Astrocyte of the spinal cord (primary cell): ENCODE measurements around the gene MUC20.

Experiments
- DNase-seq: peaks from one replicate; pipeline ENCODE4 v3.0.0; 2011; ENCODE audit warnings: low read depth, low spot score
- H3K4me3 ChIP-seq: 2 replicates; pipeline ENCODE4 v1.5.1; 2011; ENCODE audit warnings: low read depth, mild to moderate bottlenecking, low read length, moderate library complexity
- CTCF ChIP-seq: IDR thresholded peaks from 2 replicates; pipeline ENCODE4 v1.5.1; 2012; ENCODE audit warnings: low read depth, mild to moderate bottlenecking, low read length, inconsistent platforms
- in situ Hi-C: cut with HindIII; loops from 2 replicates; pipeline ENCODE4 v1.10.0; 2017; ENCODE audit warnings: low sequenced_read_pairs

The MUC20 gene

DNA sequence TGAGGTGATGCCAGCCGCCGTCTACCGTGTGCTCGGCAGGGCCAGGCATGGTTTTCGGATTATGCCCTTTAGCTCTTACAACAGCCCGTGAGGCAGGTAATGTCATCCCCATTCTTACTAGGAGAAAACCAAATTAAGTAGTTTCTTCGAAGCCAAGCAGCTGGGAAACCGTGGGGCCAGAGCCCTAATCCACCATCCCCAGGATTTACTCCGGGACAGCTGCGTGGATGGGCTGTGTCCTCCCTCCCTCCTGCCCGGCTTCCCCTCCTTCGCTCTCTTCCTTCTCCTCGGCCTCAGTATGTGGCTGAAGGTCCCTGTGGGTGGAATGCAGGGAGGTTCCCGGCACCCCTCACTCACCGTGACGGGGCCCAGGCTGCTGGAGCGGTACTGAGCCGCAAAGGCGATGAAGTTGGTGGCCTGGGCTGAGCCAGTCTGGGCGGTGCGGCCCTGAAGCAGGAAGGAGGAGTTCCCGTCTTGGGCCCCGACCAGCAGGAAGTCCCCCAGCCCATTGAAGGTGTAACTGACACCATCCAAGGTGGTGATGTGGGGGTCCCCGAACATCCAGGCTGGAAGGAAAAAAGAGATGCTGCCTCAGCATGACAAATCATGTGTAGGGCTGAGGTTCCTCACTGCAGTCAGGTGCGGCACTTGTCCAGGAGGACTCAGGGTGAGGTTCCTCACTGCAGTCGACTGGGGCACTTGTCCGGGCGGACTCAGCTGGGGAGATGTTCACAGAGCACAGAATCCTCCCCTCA is 42.5 kb downstream of the MUC20 start:
- DNase-seq = no peak
- in situ Hi-C loops = no loop called here
- TF ChIP-seq CTCF = no peak
- H3K4me3 ChIP-seq = no peak overlapping the region

GRCh38 chr3:195763843-195764825 is 43.4 kb downstream of the MUC20 start:
- TF ChIP-seq CTCF = no peak
- H3K4me3 ChIP-seq = no peak overlapping the region
- in situ Hi-C loops = no loop called here
- DNase-seq = no peak

DNA sequence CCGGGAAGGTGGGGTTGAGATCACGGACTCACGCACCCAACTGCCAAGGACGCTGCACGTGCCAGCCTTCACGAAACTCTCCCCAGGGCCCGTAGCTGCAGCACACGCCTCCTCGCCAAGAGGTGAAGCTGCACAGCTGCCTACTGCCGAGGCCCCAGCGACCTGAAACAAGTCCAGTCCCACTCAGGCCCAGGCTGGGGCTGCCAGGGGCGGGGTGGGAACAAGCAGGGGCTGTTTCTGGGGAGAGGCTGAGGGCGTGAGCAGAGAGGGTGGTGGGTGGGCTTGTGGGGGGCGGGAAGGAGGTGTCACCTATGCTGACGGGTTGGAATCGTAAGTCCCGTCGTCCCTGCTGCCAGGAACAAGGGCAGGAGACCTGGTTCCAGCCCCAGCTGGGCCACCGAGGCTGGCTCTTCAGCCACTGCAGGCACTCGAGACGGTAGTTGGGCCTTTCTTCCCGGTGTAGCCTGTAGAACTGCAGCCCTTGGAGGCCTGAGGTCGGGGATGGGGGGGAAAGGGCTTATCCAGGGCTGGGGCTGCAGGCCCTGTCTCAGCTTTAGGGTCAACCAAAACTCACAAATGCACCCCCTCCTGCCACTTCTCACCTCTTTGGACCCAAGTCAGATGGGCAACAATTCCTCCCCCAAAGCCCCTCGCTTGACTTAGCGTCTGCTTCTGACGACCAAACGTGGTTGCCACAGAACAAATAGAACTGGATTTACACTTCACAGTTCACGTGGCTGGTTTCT is 44.4 kb downstream of the MUC20 start:
- DNase-seq = no peak
- no peak for TF ChIP-seq CTCF
- no peak overlapping the region for H3K4me3 ChIP-seq
- in situ Hi-C loops = no loop called here

GRCh38 chr3:195766671-195767070 is 45.9 kb downstream of the MUC20 start:
- no peak for TF ChIP-seq CTCF
- no peak overlapping the region for H3K4me3 ChIP-seq
- in situ Hi-C loops = no loop called here
- DNase-seq = no peak

DNA sequence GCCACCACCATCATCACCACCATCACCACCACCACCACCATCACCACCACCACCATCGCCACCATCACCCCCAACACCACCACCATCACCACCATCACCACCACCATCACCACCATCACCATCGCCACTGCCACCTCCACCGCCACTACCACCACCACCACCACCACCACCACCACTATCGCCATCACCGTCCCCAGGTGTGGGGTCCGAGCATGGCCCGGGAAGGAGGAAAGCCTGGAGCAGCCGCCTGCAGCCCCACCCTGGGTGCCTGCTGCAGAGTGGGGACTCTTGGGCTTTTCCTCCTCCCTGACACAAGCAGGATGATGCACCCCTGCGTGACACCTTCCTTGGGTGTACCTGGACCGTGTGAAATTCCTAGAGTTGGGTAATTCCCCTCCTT is 47.0 kb downstream of the MUC20 start:
- in situ Hi-C loops = no loop called here
- TF ChIP-seq CTCF = no peak
- no peak for DNase-seq
- no peak overlapping the region for H3K4me3 ChIP-seq

DNA sequence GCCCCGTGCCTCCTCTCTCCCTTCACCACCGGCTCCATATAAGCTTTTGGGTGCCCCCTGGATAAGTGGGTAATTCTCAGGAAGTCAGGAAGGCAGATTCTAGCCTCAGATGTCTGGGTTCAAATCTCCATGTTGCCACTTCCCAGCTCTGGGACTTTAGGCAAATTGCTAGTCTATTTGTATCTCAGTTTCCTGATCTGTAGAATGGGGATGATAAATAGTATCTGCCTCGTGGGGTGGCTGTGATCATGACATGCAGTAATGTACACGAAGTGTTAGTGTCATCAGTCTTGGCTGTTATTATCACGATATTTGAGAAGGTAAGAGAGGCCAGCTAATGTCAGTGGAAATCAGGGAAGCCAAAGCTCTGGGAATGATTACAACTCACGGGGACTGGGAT is 47.6 kb downstream of the MUC20 start:
- no peak for TF ChIP-seq CTCF
- in situ Hi-C loops = no loop called here
- no peak overlapping the region for H3K4me3 ChIP-seq
- DNase-seq = no peak
